B cell (primary cell): Measurements from ENCODE around the gene KRCC1.
"Not testable (repeated sequence)": the region's sequence is repeated elsewhere in the genome, so short reads cannot be mapped to it uniquely, and the experiment has no call there.

Experiments
- CTCF ChIP-seq: fragments of 200-600 bp; IDR thresholded peaks from one replicate; pipeline ENCODE4 v1.8.0; 2022; ENCODE audit warnings: antibody characterized with exemption, mild to moderate bottlenecking
- EZH2 ChIP-seq: IDR thresholded peaks from 2 replicates; pipeline ENCODE4 v1.6.1; 2012; ENCODE audit warnings: borderline replicate concordance, low read depth, mild to moderate bottlenecking, moderate library complexity, low read length; ENCODE audit not compliant: insufficient read depth, poor library complexity, severe bottlenecking

- not testable (repeated sequence) for TF ChIP-seq CTCF, EZH2
These were observed 55.1 kb downstream of the KRCC1 start for GRCh38 chr2:88000474-88000873.
